HUES64 (cell line): ENCODE results near the gene TANGO6. TPM values are rescaled to one million over a fixed set of nuclear protein-coding genes. Genes with fewer than 3 reads are reported as not detected.
A peak's percentile ranks its signal among the peaks of the same experiment; 100 is the strongest.

ENCODE experiments used
- H3K27ac ChIP-seq: 2 replicates; pipeline ENCODE4 v1.7.0; 2013; ENCODE audit warnings: low read depth, low read length, inconsistent platforms
- H3K27me3 ChIP-seq: 2 replicates; pipeline ENCODE4 v1.6.1; 2013; ENCODE audit warnings: mild to moderate bottlenecking, low read length; ENCODE audit not compliant: insufficient read depth
- H3K36me3 ChIP-seq: 2 replicates; pipeline ENCODE4 v1.6.1; 2013; ENCODE audit warnings: mild to moderate bottlenecking, low read length; ENCODE audit not compliant: insufficient read depth
- H3K4me1 ChIP-seq: 2 replicates; pipeline ENCODE4 v1.6.1; 2013; ENCODE audit warnings: mild to moderate bottlenecking, low read length, moderate library complexity; ENCODE audit not compliant: insufficient read depth
- H3K4me3 ChIP-seq: 2 replicates; pipeline ENCODE4 v1.5.1; 2013; ENCODE audit warnings: mild to moderate bottlenecking, low read length, moderate library complexity
- H3K9ac ChIP-seq: 2 replicates; pipeline ENCODE4 v1.6.1; 2013; ENCODE audit warnings: mild to moderate bottlenecking, low read depth, low read length
- H3K9me3 ChIP-seq: 2 replicates; pipeline ENCODE4 v1.6.1; 2013; ENCODE audit warnings: low read depth, low read length; ENCODE audit not compliant: insufficient read depth
- WGBS: fragments of 150-250, 120-280 bp; methylation state at CpG from one replicate; pipeline ENCODE4 v1.1.7; 2013; ENCODE audit warnings: missing lambda C conversion rate; 5-methylcytosine and 5-hydroxymethylcytosine counted together
- polyA plus RNA-seq, 2 experiments: library from polyadenylated mRNA; stranded (reverse); fragments of 50-300 nt; gene quantifications; one replicate each; pipeline ENCODE4 v1.2.3, GENCODE V29; 2013

The TANGO6 gene
- polyA plus RNA-seq (2013, experiment 1 of 2), result 10.6 TPM
- 9.3 TPM for polyA plus RNA-seq (2013, experiment 2 of 2)

DNA sequence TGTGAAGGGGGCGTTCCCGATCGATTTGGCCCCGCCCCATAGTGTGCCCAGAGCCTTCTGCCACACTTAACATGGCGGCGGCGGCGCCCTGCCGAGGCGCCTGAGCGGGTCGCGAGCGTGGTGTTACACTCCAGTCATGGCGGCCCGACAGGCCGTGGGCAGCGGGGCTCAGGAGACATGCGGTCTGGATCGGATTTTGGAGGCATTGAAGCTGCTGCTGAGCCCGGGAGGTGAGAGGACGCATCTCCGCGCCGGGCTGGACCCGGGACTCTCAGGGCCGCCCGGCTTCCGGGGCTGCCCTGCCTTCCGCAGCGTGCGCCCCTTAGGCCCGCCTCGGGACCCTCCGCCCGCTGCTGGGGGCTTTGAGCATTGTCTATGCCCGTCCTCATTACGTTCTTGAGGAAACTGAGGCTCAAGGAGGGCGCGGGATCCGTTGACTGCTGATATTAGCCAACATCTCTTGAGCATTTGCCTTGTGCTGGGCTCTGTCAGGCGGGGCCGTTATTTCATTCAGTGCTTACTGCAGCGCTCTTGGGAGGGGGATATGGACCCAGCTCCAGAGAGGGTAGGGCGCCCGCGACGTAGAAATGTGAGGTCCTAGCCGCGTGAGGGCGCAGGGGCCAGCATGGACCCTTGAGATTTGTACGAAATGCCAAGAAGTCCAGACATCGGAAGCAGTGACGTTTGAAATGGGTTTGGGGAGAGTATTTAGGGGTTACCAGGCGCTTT is at the start of gene TANGO6:
Gene TANGO6, plus strand, starts transcription at position 50 of the 729 bp plus-strand sequence. Its CDS starts 87 bp downstream, at position 137.
- WGBS, result under 1% methylated on average over 55 of the region's 55 CpGs
- Histone ChIP-seq H3K36me3 (no peaks in the 10 kb centered on the region), H3K4me1 (0 out of 2 replicates have a peak, but pooled peaks cover 5% of the 10 kb centered on the region), H3K9ac (peak within 1 kb of the TSS; percentile 95), H3K27me3 (no peaks in the 10 kb centered on the region), H3K9me3 (no peaks in the 10 kb centered on the region), H3K4me3 (peak within 1 kb of the TSS; percentile 83), H3K27ac (peak within 1 kb of the TSS; percentile 91)

DNA sequence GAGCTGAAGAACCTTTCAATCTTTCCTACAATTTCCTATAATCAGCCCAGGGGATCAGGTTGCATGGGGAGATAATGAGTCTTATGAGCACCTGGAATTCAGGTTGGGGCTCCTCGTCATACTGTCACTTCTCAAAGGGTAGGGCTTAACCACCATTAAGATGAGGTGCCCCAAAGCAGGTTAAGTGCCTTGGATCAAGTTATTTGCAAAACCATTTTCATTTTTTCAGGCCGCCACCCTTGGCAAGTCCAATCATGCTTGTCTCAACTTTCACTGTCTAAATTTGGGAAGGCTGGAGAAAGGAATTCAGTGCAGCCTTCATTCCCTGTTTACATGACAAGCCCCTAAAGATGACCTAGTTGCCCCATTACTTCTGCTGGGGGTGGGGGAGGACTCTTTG is 44.9 kb upstream of the TANGO6 start:
- H3K9me3 ChIP-seq, result no peaks in the 10 kb centered on the region
- H3K27ac ChIP-seq, result no peak overlapping the region
- H3K4me1 ChIP-seq, result peaks cover 20% of the 10 kb centered on the region
- WGBS, result 82% methylated on average over 2 of the region's 2 CpGs
- no peak overlapping the region for H3K9ac ChIP-seq
- H3K4me3 ChIP-seq, result no peak overlapping the region
- H3K36me3 ChIP-seq, result peaks cover 20% of the 10 kb centered on the region
- no peaks in the 10 kb centered on the region for H3K27me3 ChIP-seq

DNA sequence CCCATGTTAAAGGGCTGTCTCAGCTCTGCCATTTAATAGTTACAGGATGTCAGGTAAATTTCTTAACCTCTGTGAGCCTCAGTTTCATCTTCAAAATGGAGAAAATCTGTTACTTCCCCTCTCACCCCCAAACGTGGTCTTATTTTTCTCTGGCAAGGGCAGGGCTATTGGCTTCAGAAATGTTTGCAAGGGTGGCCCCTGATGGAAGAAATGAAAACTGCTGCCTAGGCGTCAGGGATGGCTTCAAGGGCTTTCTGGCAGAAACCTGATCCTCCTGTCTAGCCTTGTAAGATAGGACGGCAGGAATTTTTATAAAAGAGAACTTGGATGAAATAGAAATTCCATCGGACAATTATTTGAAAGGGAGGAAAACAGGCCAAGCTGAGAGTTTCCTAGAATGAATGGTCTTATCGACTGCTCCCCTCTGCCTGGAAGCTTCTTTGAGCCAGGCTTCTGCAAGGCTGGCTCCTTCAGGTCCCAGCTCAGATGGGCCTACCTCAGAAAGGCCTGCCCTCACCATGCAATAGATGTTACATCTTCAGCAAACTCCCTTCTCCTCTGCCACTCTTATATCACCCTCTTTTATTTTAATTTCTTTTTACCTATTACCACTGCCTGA is 43.0 kb upstream of the TANGO6 start:
- H3K9me3 ChIP-seq, result no peaks in the 10 kb centered on the region
- no peaks in the 10 kb centered on the region for H3K27me3 ChIP-seq
- H3K4me3 ChIP-seq, result no peak overlapping the region
- H3K4me1 ChIP-seq, result peaks cover 18% of the 10 kb centered on the region
- H3K9ac ChIP-seq, result no peak overlapping the region
- H3K27ac ChIP-seq, result no peak overlapping the region
- peaks cover 24% of the 10 kb centered on the region for H3K36me3 ChIP-seq
- WGBS, result 25% methylated on average over 5 of the region's 5 CpGs

DNA sequence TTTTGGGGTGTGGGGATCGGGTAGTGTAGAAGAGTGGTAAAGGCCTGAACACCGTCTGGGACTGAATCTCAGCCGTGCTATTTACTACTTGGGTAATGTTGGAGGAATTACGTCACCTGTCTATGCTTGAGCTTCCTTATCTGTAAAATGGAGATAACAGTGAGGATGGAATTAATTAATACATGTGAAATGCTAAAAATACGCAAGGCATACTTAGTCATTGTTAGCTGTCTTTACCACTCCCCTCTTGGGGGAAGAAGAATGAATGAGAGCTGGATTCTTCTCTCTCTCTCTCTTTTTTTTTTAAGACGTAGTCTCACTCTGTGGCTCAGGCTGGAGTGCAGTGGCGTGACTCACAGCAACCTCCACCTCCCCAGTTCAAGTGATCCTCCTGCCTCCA is 41.1 kb upstream of the TANGO6 start:
- Histone ChIP-seq H3K4me1 (peaks cover 18% of the 10 kb centered on the region), H3K9ac (no peak overlapping the region), H3K4me3 (no peak overlapping the region), H3K27ac (no peak overlapping the region), H3K27me3 (no peaks in the 10 kb centered on the region), H3K9me3 (no peaks in the 10 kb centered on the region), H3K36me3 (peaks cover 29% of the 10 kb centered on the region)
- 96% methylated on average over 7 of the region's 7 CpGs for WGBS

DNA sequence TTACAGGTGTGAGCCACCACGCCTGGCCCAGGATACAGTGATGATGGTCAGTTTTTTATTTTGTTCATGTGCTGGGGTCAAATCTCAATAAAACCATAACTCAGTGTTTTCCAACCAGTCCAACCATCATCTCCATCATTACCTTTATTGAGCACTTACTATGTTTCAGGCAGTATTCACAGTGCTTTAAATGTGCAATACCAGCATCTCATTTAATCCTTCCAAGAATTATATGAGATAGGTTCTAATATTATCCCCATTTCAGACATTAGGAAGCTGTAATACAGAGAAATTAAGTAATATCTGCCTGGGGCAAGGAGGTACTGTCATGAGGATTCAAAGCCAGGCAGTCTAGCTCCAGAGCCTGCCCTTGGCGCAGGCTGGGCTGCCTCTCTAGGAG is 36.9 kb upstream of the TANGO6 start:
- Histone ChIP-seq H3K4me3 (no peak overlapping the region), H3K9ac (no peak overlapping the region), H3K27ac (no peak overlapping the region), H3K9me3 (no peaks in the 10 kb centered on the region), H3K4me1 (no peaks in the 10 kb centered on the region), H3K27me3 (no peaks in the 10 kb centered on the region), H3K36me3 (peaks cover 65% of the 10 kb centered on the region)
- 91% methylated on average over 2 of the region's 2 CpGs for WGBS

DNA sequence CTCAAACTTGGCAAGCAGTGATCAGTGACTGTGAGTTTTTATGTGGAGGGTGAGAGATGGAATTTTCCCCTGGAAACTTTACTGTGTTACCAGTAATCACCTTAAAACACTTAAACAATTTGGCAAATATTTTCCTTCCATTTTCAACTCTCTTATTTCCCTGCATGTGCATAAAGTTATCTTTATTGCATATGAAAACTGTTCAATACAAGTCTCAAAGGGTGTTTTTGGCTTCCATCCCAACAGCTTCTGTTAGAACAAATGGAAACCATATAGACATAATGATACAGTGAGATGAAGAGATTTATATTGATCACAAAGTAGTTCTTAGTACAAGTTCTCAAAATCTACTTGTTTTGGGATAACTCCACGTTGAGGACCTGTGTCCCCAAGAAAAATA is 36.4 kb upstream of the TANGO6 start:
- H3K9me3 ChIP-seq, result no peaks in the 10 kb centered on the region
- no peak overlapping the region for H3K4me3 ChIP-seq
- no peaks in the 10 kb centered on the region for H3K4me1 ChIP-seq
- no peak overlapping the region for H3K9ac ChIP-seq
- H3K27me3 ChIP-seq, result no peaks in the 10 kb centered on the region
- 91% methylated on average over 1 of the region's 1 CpG for WGBS
- H3K36me3 ChIP-seq, result peaks cover 65% of the 10 kb centered on the region
- no peak overlapping the region for H3K27ac ChIP-seq

DNA sequence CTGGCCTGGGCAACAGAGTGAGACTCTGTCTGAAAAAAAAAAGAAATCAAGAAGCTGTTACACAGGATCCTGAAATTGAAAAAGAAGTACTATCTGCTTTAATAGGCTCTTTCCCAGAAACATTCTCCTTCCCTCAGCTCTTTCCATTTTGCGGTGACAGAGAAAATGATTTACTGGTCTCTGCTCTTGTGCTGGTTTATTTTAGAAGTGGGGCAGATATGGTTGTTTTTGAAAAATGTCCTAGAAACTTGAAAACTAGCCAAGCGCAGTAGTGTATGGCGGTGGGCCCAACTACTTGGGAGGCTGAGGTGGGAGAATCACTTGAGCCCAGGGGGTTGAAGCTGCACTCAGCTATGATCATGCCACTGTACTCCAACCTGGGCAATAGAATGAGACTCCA is 28.8 kb upstream of the TANGO6 start:
- no peaks in the 10 kb centered on the region for H3K27me3 ChIP-seq
- no peak overlapping the region for H3K9ac ChIP-seq
- WGBS, result 95% methylated on average over 3 of the region's 3 CpGs
- H3K4me1 ChIP-seq, result no peaks in the 10 kb centered on the region
- H3K9me3 ChIP-seq, result no peaks in the 10 kb centered on the region
- no peak overlapping the region for H3K4me3 ChIP-seq
- H3K27ac ChIP-seq, result no peak overlapping the region
- H3K36me3 ChIP-seq, result peaks cover 90% of the 10 kb centered on the region

DNA sequence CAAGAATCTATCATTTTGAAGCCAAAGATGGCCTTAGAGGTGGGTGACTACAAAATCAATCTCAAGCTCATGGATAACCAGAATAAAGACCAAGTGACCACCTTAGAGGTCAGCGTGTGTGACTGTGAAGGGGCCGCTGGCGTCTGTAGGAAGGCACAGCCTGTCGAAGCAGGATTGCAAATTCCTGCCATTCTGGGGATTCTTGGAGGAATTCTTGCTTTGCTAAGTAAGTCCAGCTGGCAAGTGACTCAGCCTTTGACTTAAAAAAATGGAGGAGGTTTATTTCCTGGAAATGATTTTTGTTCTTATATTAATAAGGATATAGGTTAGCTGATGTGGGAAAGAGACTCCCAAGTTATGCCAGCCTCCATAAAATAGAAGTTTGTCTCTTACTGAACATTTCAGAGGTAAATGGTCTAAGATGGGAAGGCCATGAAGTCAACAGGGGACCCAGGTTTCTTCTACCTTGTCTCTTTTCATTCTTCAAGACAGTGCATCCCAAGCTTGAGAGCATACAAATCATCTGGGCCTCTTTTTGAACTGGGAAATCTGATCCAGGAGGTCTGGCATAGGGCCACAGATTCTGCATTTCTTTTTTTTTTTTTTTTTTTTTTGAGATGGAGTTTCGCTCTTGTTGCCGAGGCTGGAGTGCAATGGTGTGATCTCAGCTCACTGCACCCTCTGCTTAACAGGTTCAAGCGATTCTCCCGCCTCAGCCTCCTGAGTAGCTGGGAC is 19.8 kb upstream of the TANGO6 start:
- 0 out of 2 replicates have a peak, but pooled peaks cover 2% of the 10 kb centered on the region for H3K9me3 ChIP-seq
- H3K9ac ChIP-seq, result no peak overlapping the region
- H3K27me3 ChIP-seq, result no peaks in the 10 kb centered on the region
- H3K36me3 ChIP-seq, result peaks cover 73% of the 10 kb centered on the region
- no peak overlapping the region for H3K27ac ChIP-seq
- 83% methylated on average over 8 of the region's 8 CpGs for WGBS
- no peaks in the 10 kb centered on the region for H3K4me1 ChIP-seq
- no peak overlapping the region for H3K4me3 ChIP-seq

DNA sequence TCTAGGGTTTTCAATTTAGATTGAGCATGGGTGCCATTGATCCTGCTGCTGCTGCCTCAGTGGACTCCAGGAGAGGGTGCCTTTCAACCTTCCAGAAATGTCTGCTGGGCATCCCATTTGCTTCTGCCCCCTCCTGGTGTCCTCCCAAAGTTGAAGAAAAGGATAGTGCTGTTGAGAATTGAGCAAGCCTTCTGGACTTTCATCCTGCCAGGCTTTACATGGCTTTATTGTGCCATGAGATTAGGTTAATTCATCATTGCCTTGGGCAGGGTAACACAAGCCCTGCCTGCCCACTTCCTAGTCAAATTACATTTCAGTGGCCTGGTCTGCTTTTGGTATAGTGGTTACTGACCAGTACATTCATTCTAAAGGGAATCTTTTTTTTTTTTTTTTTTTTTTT is 17.9 kb upstream of the TANGO6 start:
- Histone ChIP-seq H3K4me1 (no peaks in the 10 kb centered on the region), H3K36me3 (peaks cover 79% of the 10 kb centered on the region), H3K27me3 (no peaks in the 10 kb centered on the region), H3K9ac (no peak overlapping the region), H3K27ac (no peak overlapping the region), H3K9me3 (0 out of 2 replicates have a peak, but pooled peaks cover 2% of the 10 kb centered on the region), H3K4me3 (no peak overlapping the region)

DNA sequence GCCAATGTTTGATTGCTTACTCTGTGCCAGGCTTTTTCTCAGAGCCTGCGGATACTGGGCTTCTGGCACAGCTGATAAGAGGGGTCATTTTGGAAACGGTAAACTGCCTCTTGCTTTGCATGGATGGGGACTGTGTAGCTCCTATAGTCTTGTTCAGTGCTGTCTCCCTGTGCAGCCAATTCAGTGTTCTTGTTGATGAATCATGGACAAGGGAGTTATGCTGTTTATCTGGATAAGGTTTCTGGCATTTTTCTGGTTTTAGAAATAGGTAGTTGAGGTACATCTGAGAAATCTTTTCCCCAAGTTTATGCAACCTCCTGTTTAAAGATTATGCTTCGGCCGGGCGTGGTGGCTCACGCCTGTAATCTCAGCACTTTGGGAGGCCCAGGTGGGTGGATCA is 16.7 kb upstream of the TANGO6 start:
- no peaks in the 10 kb centered on the region for H3K27me3 ChIP-seq
- no peak overlapping the region for H3K4me3 ChIP-seq
- no peak overlapping the region for H3K9ac ChIP-seq
- H3K27ac ChIP-seq, result no peak overlapping the region
- no peaks in the 10 kb centered on the region for H3K4me1 ChIP-seq
- 0 out of 2 replicates have a peak, but pooled peaks cover 2% of the 10 kb centered on the region for H3K9me3 ChIP-seq
- peaks cover 74% of the 10 kb centered on the region for H3K36me3 ChIP-seq
- 90% methylated on average over 6 of the region's 6 CpGs for WGBS

DNA sequence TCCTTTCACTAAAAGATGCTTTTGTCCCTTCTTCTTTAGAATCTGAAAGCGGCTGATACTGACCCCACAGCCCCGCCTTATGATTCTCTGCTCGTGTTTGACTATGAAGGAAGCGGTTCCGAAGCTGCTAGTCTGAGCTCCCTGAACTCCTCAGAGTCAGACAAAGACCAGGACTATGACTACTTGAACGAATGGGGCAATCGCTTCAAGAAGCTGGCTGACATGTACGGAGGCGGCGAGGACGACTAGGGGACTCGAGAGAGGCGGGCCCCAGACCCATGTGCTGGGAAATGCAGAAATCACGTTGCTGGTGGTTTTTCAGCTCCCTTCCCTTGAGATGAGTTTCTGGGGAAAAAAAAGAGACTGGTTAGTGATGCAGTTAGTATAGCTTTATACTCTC is 10.1 kb upstream of the TANGO6 start:
- H3K4me3 ChIP-seq, result no peak overlapping the region
- no peaks in the 10 kb centered on the region for H3K27me3 ChIP-seq
- 94% methylated on average over 13 of the region's 14 CpGs for whole genome bisulfite sequencing
- no peak overlapping the region for H3K9ac ChIP-seq
- H3K4me1 ChIP-seq, result no peaks in the 10 kb centered on the region
- no peaks in the 10 kb centered on the region for H3K9me3 ChIP-seq
- no peak overlapping the region for H3K27ac ChIP-seq
- H3K36me3 ChIP-seq, result peaks cover 67% of the 10 kb centered on the region
